Stimulated activated CD4-positive, alpha-beta T cell treated with anti-CD3 and anti-CD28 coated beads, Interleukin-1b, Interleukin-23, amount 100 ng/mL, for 1 hour (primary cell): ENCODE data around the gene XYLT1.

Experiments used
- DNase-seq, 2 donors: peaks; one replicate each; pipeline ENCODE4 v3.0.0-alpha.2; 2020; ENCODE audit warnings: low read depth in 2 of 2

Gene XYLT1

GRCh38 chr16:17145029-17145428, 325.7 kb downstream of the XYLT1 start:
- no peak for DNase-seq

GRCh38 chr16:17144431-17144830, 326.3 kb downstream of the XYLT1 start:
- no peak for DNase-seq

GRCh38 chr16:17143546-17144419, 327.0 kb downstream of the XYLT1 start:
- DNase-seq, result no peak

GRCh38 chr16:17138801-17139200, 332.0 kb downstream of the XYLT1 start:
- DNase-seq, result no peak

GRCh38 chr16:17135439-17135838, 335.3 kb downstream of the XYLT1 start:
- no peak for DNase-seq

- no peak for DNase-seq
Measured at GRCh38 chr16:17134586-17134985, 336.2 kb downstream of the XYLT1 start.

- DNase-seq, result no peak
Measured at GRCh38 chr16:17133851-17134250, 336.9 kb downstream of the XYLT1 start.

- no peak for DNase-seq
Measured at GRCh38 chr16:17131351-17131750, 339.4 kb downstream of the XYLT1 start.

GRCh38 chr16:17130733-17131132, 340.0 kb downstream of the XYLT1 start:
- no peak for DNase-seq

- no peak for DNase-seq
Measured at GRCh38 chr16:17129971-17130370, 340.8 kb downstream of the XYLT1 start.

GRCh38 chr16:17128791-17129190, 342.0 kb downstream of the XYLT1 start:
- no peak for DNase-seq

- DNase-seq, result no peak
Measured at GRCh38 chr16:17126156-17126555, 344.6 kb downstream of the XYLT1 start.

GRCh38 chr16:17125671-17126070, 345.1 kb downstream of the XYLT1 start:
- no peak for DNase-seq

- DNase-seq, result no peak
Measured at GRCh38 chr16:17117906-17118577, 352.7 kb downstream of the XYLT1 start.

GRCh38 chr16:17116595-17117322, 354.0 kb downstream of the XYLT1 start:
- DNase-seq, result no peak

GRCh38 chr16:17109413-17109812, 361.3 kb downstream of the XYLT1 start:
- DNase-seq, result no peak

GRCh38 chr16:17108596-17108995, 362.2 kb downstream of the XYLT1 start:
- DNase-seq, result no peak

GRCh38 chr16:17107450-17107849, 363.3 kb downstream of the XYLT1 start:
- no peak for DNase-seq

GRCh38 chr16:17106243-17106791, 364.4 kb downstream of the XYLT1 start:
- DNase-seq, result no peak

GRCh38 chr16:17105239-17105797, 365.4 kb downstream of the XYLT1 start:
- no peak for DNase-seq

- no peak for DNase-seq
Measured at GRCh38 chr16:17104654-17105053, 366.1 kb downstream of the XYLT1 start.

- no peak for DNase-seq
Measured at GRCh38 chr16:17103216-17103615, 367.5 kb downstream of the XYLT1 start.
